ENCODE measurements around the gene TUBD1.
"Not testable (repeated sequence)": the region's sequence is repeated elsewhere in the genome, so short reads cannot be mapped to it uniquely, and the experiment has no call there.

The TUBD1 gene, protein sequence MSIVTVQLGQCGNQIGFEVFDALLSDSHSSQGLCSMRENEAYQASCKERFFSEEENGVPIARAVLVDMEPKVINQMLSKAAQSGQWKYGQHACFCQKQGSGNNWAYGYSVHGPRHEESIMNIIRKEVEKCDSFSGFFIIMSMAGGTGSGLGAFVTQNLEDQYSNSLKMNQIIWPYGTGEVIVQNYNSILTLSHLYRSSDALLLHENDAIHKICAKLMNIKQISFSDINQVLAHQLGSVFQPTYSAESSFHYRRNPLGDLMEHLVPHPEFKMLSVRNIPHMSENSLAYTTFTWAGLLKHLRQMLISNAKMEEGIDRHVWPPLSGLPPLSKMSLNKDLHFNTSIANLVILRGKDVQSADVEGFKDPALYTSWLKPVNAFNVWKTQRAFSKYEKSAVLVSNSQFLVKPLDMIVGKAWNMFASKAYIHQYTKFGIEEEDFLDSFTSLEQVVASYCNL

DNA sequence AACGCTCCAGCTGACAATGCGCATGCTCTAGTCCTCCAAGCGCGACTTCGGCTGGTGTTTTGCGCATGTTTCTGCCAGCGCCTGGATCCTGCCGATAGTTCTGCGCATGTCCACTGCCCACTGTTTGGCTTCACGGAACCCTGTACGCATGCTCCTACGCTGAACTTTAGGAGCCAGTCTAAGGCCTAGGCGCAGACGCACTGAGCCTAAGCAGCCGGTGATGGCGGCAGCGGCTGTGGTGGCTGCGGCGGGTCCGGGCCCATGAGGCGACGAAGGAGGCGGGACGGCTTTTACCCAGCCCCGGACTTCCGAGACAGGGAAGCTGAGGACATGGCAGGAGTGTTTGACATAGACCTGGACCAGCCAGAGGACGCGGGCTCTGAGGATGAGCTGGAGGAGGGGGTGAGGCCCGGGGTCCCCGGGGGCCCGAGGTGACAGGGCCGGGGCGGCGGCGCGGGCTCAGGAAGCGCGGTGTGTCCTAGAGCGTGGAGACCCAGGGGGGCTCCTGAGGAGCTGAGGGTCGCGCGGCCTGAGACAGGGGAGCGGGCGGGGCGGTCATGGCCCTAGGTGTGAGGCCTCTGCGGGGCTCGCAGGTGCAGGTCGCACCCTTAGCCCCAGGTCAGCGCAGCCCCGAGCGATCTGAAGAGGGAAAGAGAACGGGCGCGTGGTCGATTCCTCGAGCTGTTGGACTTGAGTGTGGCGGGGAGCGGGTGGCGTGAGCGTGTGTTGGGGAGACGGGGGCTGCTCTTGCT lies at the start of gene TUBD1, which contains the start of gene RPS6KB1:
TSS of gene TUBD1 (minus strand) at position 20 of the 752 bp plus-strand sequence. CDS start 1,941 bp downstream, outside the sequence.
TSS of gene RPS6KB1 (plus strand) at position 198 of the 752 bp plus-strand sequence. CDS start at position 262, 64 bp downstream.
- peak; percentile 99 for DNase-seq

DNA sequence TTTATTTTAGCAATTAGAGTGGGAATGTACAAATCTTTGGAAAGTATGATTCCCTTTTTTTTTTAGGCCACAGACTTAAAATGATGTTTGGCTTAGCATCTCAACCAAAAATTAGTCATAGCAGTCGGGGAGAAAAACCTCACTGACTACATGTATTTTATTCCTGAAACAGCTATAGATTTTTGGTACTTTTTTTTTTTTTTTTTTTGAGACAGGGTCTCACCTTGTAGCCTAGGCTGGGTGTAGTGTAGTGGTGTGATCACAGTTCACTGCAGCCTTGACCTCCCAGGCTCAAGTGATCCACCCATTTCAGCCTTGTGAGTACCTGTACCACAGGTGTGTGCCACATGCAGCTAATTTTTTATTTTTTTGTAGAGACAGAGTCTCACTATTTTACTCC lies 48.4 kb upstream of the TUBD1 start:
- no peak for DNase-seq

DNA sequence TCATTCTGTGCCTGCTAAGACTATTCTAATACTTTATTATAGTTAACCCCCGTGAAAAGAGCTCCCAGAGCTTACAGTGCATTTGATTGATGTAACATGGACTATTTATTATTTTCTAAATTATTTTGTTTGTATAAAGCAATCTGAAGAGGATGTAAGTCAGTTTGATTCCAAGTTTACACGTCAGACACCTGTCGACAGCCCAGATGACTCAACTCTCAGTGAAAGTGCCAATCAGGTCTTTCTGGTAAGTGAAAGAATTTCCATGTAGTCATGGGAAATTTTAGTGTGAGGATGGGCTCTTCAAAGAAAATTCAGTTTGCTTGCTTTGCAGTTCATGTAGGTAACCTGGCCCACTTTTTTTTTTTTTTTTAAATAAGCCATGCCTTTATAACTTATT lies 48.0 kb upstream of the TUBD1 start:
- peak; percentile 5 for DNase-seq

- not testable (repeated sequence) for DNase-seq
These were observed 40.6 kb upstream of the TUBD1 start for GRCh38 chr17:59933317-59933716.

- not testable (repeated sequence) for DNase-seq
These were observed 38.0 kb upstream of the TUBD1 start for GRCh38 chr17:59930768-59931167.

DNA sequence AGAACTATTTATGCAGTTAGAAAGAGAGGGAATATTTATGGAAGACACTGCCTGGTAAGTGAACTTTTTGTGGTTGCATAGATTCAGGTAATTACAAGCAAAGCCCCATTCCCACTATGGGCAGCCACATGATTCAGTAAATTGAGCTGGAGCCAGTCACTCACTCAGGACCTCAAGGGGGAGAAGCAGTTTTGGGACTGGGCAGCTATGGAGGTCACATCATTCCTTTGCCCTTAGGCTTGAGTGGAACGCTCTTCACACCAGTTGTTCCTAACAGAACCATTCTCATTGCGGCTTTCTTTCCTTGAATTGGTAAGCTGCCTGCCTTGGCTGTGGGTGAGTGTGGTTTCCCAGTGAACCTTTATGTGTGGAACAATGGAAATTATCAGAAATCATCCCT lies 37.4 kb upstream of the TUBD1 start:
- DNase-seq = not testable (repeated sequence)

- DNase-seq = not testable (repeated sequence)
These were observed 27.9 kb upstream of the TUBD1 start for GRCh38 chr17:59920637-59921036.

GRCh38 chr17:59916446-59916845 lies 23.7 kb upstream of the TUBD1 start:
- DNase-seq = no peak

DNA sequence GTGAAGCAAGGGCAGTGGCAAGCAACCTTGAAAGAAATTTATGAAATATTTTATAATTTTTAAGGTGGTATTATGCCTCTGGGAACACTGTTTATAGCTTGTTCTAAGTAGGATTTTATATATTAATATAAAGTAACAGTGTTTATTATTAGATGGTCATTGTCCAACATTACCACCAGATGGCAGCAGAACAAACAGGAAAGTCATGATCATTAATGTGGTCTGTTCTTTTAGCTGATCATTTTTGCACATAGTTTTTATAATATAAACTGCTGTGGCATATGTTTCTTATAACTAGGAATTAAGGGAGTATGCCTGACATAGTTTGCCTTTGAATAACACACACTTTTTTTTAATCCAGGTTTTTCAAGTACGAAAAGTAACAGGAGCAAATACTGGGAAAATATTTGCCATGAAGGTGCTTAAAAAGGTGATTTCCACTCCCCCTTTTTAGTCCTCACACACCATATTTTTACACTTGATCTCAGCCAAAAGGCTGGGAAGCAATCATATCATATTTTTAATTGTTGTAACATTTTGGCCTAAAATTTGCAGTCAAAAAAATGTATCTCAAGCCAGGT lies 21.6 kb upstream of the TUBD1 start:
- peak; percentile 71 for DNase-seq

DNA sequence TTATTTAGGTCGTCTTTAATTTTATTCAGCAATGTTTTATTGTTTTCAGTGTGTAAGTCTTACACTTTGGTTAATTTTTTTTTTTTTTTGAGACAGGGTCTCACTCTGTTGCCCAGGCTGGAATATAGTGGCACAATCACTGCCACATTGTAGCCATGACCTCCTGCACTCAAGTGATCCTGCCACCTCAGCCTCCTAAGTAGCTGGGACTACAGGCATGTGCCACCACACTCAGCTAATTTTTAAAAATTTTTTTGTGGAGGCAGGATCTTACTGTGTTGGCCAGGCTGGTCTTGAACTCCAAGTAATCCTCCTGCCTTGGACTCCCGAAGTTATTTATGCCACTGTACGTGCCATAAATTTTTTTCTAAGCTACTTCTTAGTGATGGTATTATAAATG lies 14.7 kb upstream of the TUBD1 start:
- DNase-seq = no peak

DNA sequence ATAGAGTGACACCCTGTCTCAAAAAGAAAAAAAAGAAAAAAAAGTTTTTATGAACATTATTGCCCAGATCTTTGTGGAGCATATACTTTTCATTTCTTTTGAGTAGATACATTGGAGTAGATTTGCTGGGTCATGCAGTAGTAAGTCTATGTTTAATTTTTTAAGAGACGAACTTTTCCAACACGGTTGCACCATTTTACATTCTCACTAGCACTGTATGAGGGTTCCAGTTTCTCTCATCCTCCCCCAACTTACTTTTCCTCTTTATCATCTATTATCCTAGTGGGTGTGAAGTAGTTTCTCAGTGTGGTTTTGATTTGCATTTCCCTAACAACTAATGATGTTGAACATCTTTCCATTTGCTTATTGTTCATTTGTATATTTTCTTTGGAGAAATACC lies 10.7 kb upstream of the TUBD1 start:
- no peak for DNase-seq

- no peak for DNase-seq
These were observed 8.9 kb upstream of the TUBD1 start for GRCh38 chr17:59901604-59902003.

- no peak for DNase-seq
These were observed 6.4 kb upstream of the TUBD1 start for GRCh38 chr17:59899099-59899498.

GRCh38 chr17:59897090-59897489 lies 4.3 kb upstream of the TUBD1 start:
- DNase-seq = no peak

DNA sequence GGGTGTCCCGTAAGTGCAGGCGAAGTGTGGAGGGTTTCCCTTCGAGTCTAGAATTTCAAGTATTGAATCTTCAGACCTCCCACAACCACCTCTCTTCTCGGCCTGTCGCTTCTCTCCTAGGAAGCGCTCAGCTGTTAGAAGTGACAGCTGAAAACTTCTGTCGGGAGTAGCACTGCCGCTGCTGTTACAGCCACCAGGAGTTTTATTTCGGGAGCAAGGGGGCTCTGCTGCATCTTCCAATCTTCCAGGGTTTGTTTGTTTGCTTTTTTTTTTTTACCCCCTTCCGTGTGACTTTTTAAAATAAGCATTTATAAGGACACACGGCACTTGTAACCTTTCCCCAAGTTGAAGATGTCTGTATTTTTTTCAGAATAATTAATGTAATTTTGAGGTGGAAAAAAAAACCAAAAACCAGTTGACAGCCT lies 945 bp upstream of the TUBD1 start:
- no peak for DNase-seq

DNA sequence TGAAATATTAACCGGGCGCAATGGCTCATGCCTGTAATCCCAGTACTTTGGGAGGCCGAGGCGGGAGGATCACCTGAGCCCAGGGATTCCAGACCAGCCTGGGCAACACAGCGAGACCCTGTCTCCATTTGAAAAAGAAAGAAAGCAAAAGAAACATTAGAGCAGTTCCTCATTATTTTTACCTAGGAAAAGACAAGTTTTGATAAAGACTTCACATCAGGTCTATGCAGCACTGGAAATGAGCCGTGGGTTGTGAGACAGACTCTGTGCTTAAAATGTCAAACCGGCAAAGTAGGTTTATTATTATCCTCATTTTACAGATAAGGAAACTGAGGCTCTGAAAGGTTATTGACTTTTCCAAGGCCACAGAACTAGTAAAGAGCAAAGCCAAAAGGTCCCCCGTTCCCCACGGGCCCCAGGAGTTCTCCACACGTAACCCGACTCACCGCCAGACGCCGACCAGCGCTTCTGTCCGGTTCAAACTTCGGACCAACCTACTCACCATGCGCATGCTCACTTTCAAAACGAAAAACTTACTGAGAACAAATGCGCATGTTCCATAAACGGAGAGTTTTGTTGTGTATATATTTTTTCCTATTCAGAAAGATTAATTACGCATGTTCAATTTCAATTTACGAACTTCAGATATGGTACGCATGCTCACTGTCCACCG lies 356 bp downstream of the TUBD1 start:
- peak; percentile 6 for DNase-seq

GRCh38 chr17:59890720-59891119 lies 2.0 kb downstream of the TUBD1 start:
- peak; percentile 4 for DNase-seq

DNA sequence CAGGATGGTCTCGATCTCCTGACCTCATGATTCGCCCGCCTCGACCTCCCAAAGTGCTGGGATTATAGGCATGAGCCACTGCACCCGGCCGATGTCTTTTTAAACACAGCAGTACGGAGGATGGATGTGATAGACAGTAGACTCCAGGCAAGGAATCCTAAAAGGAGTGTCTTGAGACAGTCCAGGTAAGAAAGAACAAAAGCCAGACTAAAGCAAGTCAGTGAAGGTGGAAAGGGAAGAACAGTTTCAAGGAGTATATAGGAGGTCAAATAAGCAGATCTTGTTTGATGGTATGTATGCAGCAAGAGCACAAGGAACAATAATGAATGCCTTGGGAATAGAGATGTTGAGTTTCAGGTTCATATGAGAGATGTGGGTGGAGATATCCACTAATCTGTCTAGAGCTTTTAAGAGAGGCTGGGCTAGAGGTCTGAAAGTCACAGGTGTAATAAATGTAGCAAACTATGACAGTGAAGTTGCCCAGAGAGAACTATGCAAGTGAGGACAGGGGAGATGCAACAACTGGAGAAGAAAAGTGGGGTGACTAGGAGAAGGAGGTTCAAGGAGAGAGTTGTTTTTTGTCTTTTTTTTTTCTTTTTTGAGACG lies 4.5 kb downstream of the TUBD1 start:
- DNase-seq = no peak

DNA sequence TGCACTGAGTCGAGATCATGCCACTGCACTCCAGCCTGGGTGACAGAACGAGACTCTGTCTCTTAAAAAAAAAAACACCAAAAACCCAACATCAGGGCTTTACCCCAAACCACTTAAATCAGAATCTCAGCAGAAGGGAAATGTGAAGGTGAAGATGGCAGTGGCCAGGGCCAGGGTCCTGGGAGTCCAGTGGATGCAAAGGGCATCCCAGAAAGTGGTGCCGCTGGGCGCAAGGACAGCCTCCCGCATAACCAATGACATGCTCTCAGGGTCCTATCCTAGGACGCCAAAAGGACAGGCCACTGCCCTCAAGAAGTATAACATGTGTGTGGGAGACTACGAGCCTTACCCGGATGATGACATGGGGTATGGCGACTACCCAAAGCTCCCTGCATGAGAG lies 7.9 kb downstream of the TUBD1 start:
- DNase-seq = no peak

GRCh38 chr17:59878624-59879023 lies 14.1 kb downstream of the TUBD1 start:
- DNase-seq = no peak

DNA sequence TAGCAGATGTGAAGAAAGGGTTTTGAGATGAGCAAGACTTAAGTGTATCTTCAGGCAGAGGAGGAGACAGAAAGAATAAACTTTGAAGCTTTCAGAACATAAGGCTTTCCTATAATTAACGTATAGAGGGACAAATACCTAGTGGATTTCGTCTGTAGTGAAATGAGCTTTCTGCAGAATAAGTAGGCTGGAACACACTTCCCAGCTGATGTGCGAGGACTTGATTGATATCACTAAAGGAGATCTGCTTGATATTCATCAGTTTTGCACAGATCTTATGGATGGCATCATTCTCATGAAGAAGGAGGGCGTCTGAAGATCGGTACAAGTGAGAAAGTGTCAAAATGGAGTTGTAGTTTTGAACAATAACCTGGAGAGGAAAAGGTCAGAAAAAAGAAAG lies 14.8 kb downstream of the TUBD1 start:
- no peak for DNase-seq

DNA sequence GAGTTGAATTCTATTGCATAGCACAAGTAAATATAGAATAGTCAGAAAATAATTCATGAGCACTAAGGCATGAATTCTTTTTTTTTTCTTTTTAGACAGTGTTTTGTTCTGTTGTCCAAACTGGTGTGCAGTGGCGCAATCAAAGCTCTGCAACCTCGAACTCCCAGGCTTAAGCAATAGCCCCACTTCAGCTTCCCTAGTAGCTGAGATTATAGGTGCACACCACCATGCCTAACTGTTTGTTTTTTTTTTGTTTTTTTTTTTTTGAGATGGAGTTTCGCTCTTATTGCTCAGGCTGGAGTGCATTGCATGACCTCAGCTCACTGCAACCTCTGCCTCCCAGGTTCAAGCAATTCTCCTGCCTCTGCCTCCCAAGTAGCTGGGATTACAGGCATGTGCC lies 16.6 kb downstream of the TUBD1 start:
- no peak for DNase-seq

GRCh38 chr17:59874376-59874775 lies 18.4 kb downstream of the TUBD1 start:
- DNase-seq = no peak
